NCI-H526 (cell line): Measurements from ENCODE around the gene PPDPF.

Source experiments
- DNase-seq, 2 experiments: peaks; one replicate each; lab custom pipeline; 2025; lab: John Stamatoyannopoulos, UW

The PPDPF gene

GRCh38 chr20:63538204-63539091 lies 17.9 kb downstream of the PPDPF start:
- DNase-seq = peak in 1 of 2 experiments; percentile 55

- no peak for DNase-seq
Observed at GRCh38 chr20:63539092-63539430, 18.5 kb downstream of the PPDPF start.

- no peak for DNase-seq
Observed at GRCh38 chr20:63539441-63540370, 19.1 kb downstream of the PPDPF start.

- DNase-seq = no peak
Observed at GRCh38 chr20:63540417-63541186, 20.0 kb downstream of the PPDPF start.

- no peak for DNase-seq
Observed at GRCh38 chr20:63541371-63541770, 20.8 kb downstream of the PPDPF start.

GRCh38 chr20:63542031-63542559 lies 21.5 kb downstream of the PPDPF start:
- peak in 1 of 2 experiments; percentile 49 for DNase-seq

GRCh38 chr20:63542696-63543095 lies 22.1 kb downstream of the PPDPF start:
- DNase-seq = no peak

GRCh38 chr20:63543131-63543530 lies 22.6 kb downstream of the PPDPF start:
- no peak for DNase-seq

GRCh38 chr20:63543733-63544132 lies 23.2 kb downstream of the PPDPF start:
- DNase-seq = no peak

- DNase-seq = no peak
Observed at GRCh38 chr20:63544241-63544957, 23.8 kb downstream of the PPDPF start.

GRCh38 chr20:63544958-63545516 lies 24.5 kb downstream of the PPDPF start:
- DNase-seq = peak in 1 of 2 experiments; percentile 41

- peak; percentile 51 to 76 for DNase-seq
Observed at GRCh38 chr20:63545814-63546213, 25.2 kb downstream of the PPDPF start.

- no peak for DNase-seq
Observed at GRCh38 chr20:63546256-63546955, 25.8 kb downstream of the PPDPF start.

- no peak for DNase-seq
Observed at GRCh38 chr20:63546956-63547724, 26.6 kb downstream of the PPDPF start.

GRCh38 chr20:63547725-63548480 lies 27.3 kb downstream of the PPDPF start, which contains the start of gene SRMS:
SRMS (minus strand) TSS chr20:63547749; CDS start chr20:63547463, 286 bp downstream.
- no peak for DNase-seq

- no peak for DNase-seq
Observed at GRCh38 chr20:63548542-63548941, 28.0 kb downstream of the PPDPF start.

GRCh38 chr20:63549019-63549418 lies 28.5 kb downstream of the PPDPF start:
- no peak for DNase-seq

GRCh38 chr20:63549679-63550282 lies 29.2 kb downstream of the PPDPF start:
- no peak for DNase-seq
